ENCODE data around the gene STARD13.

DNA sequence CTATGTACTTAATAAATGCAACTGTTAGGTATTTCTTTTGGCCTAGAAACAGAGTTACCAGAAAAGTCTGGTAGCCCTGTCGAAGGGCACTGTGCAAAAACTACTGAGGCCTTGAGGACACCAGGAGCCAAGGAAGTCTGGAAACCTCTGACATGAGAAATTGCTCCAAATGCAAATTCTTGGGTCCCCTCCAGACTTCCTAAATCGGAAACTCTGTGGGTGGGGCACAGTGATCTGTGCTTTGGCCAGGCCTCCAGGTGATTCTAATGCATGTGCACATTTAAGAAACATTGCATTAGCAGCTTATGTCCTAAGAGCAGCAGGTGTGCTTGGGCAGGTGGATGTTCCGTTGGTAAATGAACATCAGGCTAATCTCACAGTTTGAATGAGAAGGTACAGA, 50.0 kb downstream of the STARD13 start:
- TF ChIP-seq, protein P1, sequence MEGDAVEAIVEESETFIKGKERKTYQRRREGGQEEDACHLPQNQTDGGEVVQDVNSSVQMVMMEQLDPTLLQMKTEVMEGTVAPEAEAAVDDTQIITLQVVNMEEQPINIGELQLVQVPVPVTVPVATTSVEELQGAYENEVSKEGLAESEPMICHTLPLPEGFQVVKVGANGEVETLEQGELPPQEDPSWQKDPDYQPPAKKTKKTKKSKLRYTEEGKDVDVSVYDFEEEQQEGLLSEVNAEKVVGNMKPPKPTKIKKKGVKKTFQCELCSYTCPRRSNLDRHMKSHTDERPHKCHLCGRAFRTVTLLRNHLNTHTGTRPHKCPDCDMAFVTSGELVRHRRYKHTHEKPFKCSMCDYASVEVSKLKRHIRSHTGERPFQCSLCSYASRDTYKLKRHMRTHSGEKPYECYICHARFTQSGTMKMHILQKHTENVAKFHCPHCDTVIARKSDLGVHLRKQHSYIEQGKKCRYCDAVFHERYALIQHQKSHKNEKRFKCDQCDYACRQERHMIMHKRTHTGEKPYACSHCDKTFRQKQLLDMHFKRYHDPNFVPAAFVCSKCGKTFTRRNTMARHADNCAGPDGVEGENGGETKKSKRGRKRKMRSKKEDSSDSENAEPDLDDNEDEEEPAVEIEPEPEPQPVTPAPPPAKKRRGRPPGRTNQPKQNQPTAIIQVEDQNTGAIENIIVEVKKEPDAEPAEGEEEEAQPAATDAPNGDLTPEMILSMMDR (IDR thresholded peaks at IDR 0.05; ENCODE audit: low read length): no peak
- TF ChIP-seq EZH2 (optimal IDR thresholded peaks at IDR 0.05; ENCODE audit: low read depth, low read length): no peak

All from MM.1S (cell line).